ENCODE results near the gene NLRP9. TPM values are rescaled to one million over a fixed set of nuclear protein-coding genes. Genes with fewer than 3 reads are reported as not detected.
"Not testable (repeated sequence)": the region's sequence is repeated elsewhere in the genome, so short reads cannot be mapped to it uniquely, and the experiment has no call there.

Gene NLRP9
- not detected in 2 replicates for total RNA-seq

- no peak for DNase-seq (ENCODE audit: extremely low read depth, low read depth, low spot score)
Measured at GRCh38 chr19:55738302-55738701, at the start of gene NLRP9. Gene NLRP9, minus strand, starts transcription at chr19:55738402. Its CDS starts 28 bp downstream, at chr19:55738374.

GRCh38 chr19:55781112-55781511 lies 42.9 kb upstream of the NLRP9 start:
- no peak for DNase-seq (ENCODE audit: extremely low read depth, low read depth, low spot score)

GRCh38 chr19:55778331-55778730 lies 40.1 kb upstream of the NLRP9 start:
- DNase-seq (ENCODE audit: extremely low read depth, low read depth, low spot score), result no peak

- no peak for DNase-seq (ENCODE audit: extremely low read depth, low read depth, low spot score)
Measured at GRCh38 chr19:55777528-55777927, 39.3 kb upstream of the NLRP9 start.

- not testable (repeated sequence) for DNase-seq (ENCODE audit: extremely low read depth, low read depth, low spot score)
Measured at GRCh38 chr19:55769632-55770031, 31.4 kb upstream of the NLRP9 start.

- DNase-seq (ENCODE audit: extremely low read depth, low read depth, low spot score), result not testable (repeated sequence)
Measured at GRCh38 chr19:55768818-55769217, 30.6 kb upstream of the NLRP9 start, which contains the start of gene RFPL4AL1. Gene RFPL4AL1, plus strand, starts transcription at chr19:55769118. Its CDS starts 2,687 bp downstream, at chr19:55771805.

- no peak for DNase-seq (ENCODE audit: extremely low read depth, low read depth, low spot score)
Measured at GRCh38 chr19:55766466-55766865, 28.3 kb upstream of the NLRP9 start.

GRCh38 chr19:55758797-55759196 lies 20.6 kb upstream of the NLRP9 start, which contains the start of gene RFPL4A:
Gene RFPL4A, plus strand, starts transcription at chr19:55759097. Its CDS starts 2,704 bp downstream, at chr19:55761801.
- not testable (repeated sequence) for DNase-seq (ENCODE audit: extremely low read depth, low read depth, low spot score)

GRCh38 chr19:55756808-55757207 lies 18.6 kb upstream of the NLRP9 start:
- DNase-seq (ENCODE audit: extremely low read depth, low read depth, low spot score), result not testable (repeated sequence)

GRCh38 chr19:55753401-55753800 lies 15.2 kb upstream of the NLRP9 start:
- no peak for DNase-seq (ENCODE audit: extremely low read depth, low read depth, low spot score)

- no peak for DNase-seq (ENCODE audit: extremely low read depth, low read depth, low spot score)
Measured at GRCh38 chr19:55750715-55751114, 12.5 kb upstream of the NLRP9 start.

GRCh38 chr19:55730378-55730777 lies 7.8 kb downstream of the NLRP9 start:
- DNase-seq (ENCODE audit: extremely low read depth, low read depth, low spot score), result not testable (repeated sequence)

GRCh38 chr19:55723491-55723890 lies 14.7 kb downstream of the NLRP9 start:
- no peak for DNase-seq (ENCODE audit: extremely low read depth, low read depth, low spot score)

GRCh38 chr19:55720801-55721200 lies 17.4 kb downstream of the NLRP9 start:
- no peak for DNase-seq (ENCODE audit: extremely low read depth, low read depth, low spot score)

- no peak for DNase-seq (ENCODE audit: extremely low read depth, low read depth, low spot score)
Measured at GRCh38 chr19:55720214-55720746, 17.9 kb downstream of the NLRP9 start.

- DNase-seq (ENCODE audit: extremely low read depth, low read depth, low spot score), result not testable (repeated sequence)
Measured at GRCh38 chr19:55717879-55718711, 20.1 kb downstream of the NLRP9 start.

GRCh38 chr19:55717251-55717650 lies 21.0 kb downstream of the NLRP9 start:
- DNase-seq (ENCODE audit: extremely low read depth, low read depth, low spot score), result no peak

- no peak for DNase-seq (ENCODE audit: extremely low read depth, low read depth, low spot score)
Measured at GRCh38 chr19:55716531-55716930, 21.7 kb downstream of the NLRP9 start.

- DNase-seq (ENCODE audit: extremely low read depth, low read depth, low spot score), result no peak
Measured at GRCh38 chr19:55712804-55713631, 25.2 kb downstream of the NLRP9 start.

GRCh38 chr19:55711719-55712118 lies 26.5 kb downstream of the NLRP9 start:
- no peak for DNase-seq (ENCODE audit: extremely low read depth, low read depth, low spot score)

- no peak for DNase-seq (ENCODE audit: extremely low read depth, low read depth, low spot score)
Measured at GRCh38 chr19:55705972-55706371, 32.2 kb downstream of the NLRP9 start.
